H9 (cell line): ENCODE data around the gene C16orf74. TPM values are rescaled to one million over a fixed set of nuclear protein-coding genes. Genes with fewer than 3 reads are reported as not detected.

Source experiments
- DNase-seq: peaks from one replicate; pipeline ENCODE4 v3.0.0-alpha.2; 2017
- H2AFZ ChIP-seq: one replicate; pipeline ENCODE4 v1.6.1; 2013; ENCODE audit warnings: mild to moderate bottlenecking, low read length, control low read depth, moderate library complexity
- H2AK5ac ChIP-seq: 2 replicates; pipeline ENCODE4 v1.6.1; 2013; ENCODE audit warnings: low read length, control low read depth, mixed read lengths; ENCODE audit not compliant: insufficient read length
- H2BK120ac ChIP-seq: one replicate; pipeline ENCODE4 v1.6.1; 2013; ENCODE audit warnings: low read depth, mild to moderate bottlenecking, low read length, control low read depth, inconsistent platforms; ENCODE audit not compliant: poor library complexity, severe bottlenecking
- H2BK12ac ChIP-seq: 2 replicates; pipeline ENCODE4 v1.6.1; 2013; ENCODE audit warnings: low read length, control low read depth, mixed read lengths, low read depth; ENCODE audit not compliant: insufficient read length
- H2BK15ac ChIP-seq: 2 replicates; pipeline ENCODE4 v1.6.1; 2013; ENCODE audit warnings: low read depth, low read length, control low read depth
- H2BK20ac ChIP-seq: one replicate; pipeline ENCODE4 v1.6.1; 2013; ENCODE audit warnings: low read depth, mild to moderate bottlenecking, low read length, control low read depth, inconsistent platforms; ENCODE audit not compliant: poor library complexity, severe bottlenecking
- H2BK5ac ChIP-seq: 2 replicates; pipeline ENCODE4 v1.6.1; 2013; ENCODE audit warnings: low read length, control low read depth, mixed read lengths; ENCODE audit not compliant: insufficient read length
- H3K14ac ChIP-seq: 2 replicates; pipeline ENCODE4 v1.6.1; 2013; ENCODE audit warnings: low read length, control low read depth; ENCODE audit not compliant: insufficient read depth
- H3K18ac ChIP-seq: 2 replicates; pipeline ENCODE4 v1.6.1; 2013; ENCODE audit warnings: low read depth, mild to moderate bottlenecking, mixed read lengths, low read length, control low read depth; ENCODE audit not compliant: insufficient read length
- H3K23ac ChIP-seq: 2 replicates; pipeline ENCODE4 v1.6.1; 2013; ENCODE audit warnings: low read length, control low read depth, mixed read lengths, low read depth; ENCODE audit not compliant: insufficient read length
- H3K23me2 ChIP-seq: 2 replicates; pipeline ENCODE4 v1.6.1; 2013; ENCODE audit warnings: low read depth, mild to moderate bottlenecking, mixed read lengths, low read length, control low read depth; ENCODE audit not compliant: insufficient read length, poor library complexity, severe bottlenecking
- H3K27ac ChIP-seq: 2 replicates; pipeline ENCODE4 v1.5.1; 2013; ENCODE audit warnings: low read length, control low read depth, mixed read lengths, low read depth; ENCODE audit not compliant: insufficient read length
- H3K27me3 ChIP-seq: 2 replicates; pipeline ENCODE4 v1.6.1; 2013; ENCODE audit warnings: low read length, control low read depth, inconsistent platforms; ENCODE audit not compliant: insufficient read depth
- H3K4ac ChIP-seq: 2 replicates; pipeline ENCODE4 v1.6.1; 2013; ENCODE audit warnings: low read depth, mild to moderate bottlenecking, control low read depth, inconsistent platforms, low read length, moderate library complexity
- H3K4me1 ChIP-seq: 2 replicates; pipeline ENCODE4 v1.6.1; 2013; ENCODE audit warnings: low read length, control low read depth, inconsistent platforms; ENCODE audit not compliant: insufficient read depth
- H3K4me2 ChIP-seq: 2 replicates; pipeline ENCODE4 v1.6.1; 2013; ENCODE audit warnings: low read length, control low read depth, mixed read lengths; ENCODE audit not compliant: insufficient read length, insufficient read depth
- H3K56ac ChIP-seq: 2 replicates; pipeline ENCODE4 v1.6.1; 2013; ENCODE audit warnings: low read depth, mild to moderate bottlenecking, mixed read lengths, low read length, control low read depth; ENCODE audit not compliant: insufficient read length
- H3K79me1 ChIP-seq: 2 replicates; pipeline ENCODE4 v1.6.1; 2013; ENCODE audit warnings: low read depth, mild to moderate bottlenecking, moderate library complexity, low read length, control low read depth, inconsistent platforms; ENCODE audit not compliant: insufficient read depth, poor library complexity, severe bottlenecking
- H3K79me2 ChIP-seq: 2 replicates; pipeline ENCODE4 v1.6.1; 2013; ENCODE audit warnings: low read length, control low read depth, inconsistent platforms; ENCODE audit not compliant: insufficient read depth
- H3K9ac ChIP-seq: 2 replicates; pipeline ENCODE4 v1.6.1; 2013; ENCODE audit warnings: low read length, control low read depth, mixed read lengths; ENCODE audit not compliant: insufficient read length; ENCODE audit errors: extremely low read depth
- H3K9me3 ChIP-seq: one replicate; pipeline ENCODE4 v1.6.1; 2013; ENCODE audit warnings: low read depth, low read length, inconsistent platforms; ENCODE audit not compliant: control insufficient read depth
- H3T11ph ChIP-seq: one replicate; pipeline ENCODE4 v1.6.1; 2013; ENCODE audit warnings: mild to moderate bottlenecking, low read length, control low read depth, inconsistent platforms
- H4K20me1 ChIP-seq: one replicate; pipeline ENCODE4 v1.6.1; 2013; ENCODE audit not compliant: control insufficient read depth, insufficient read length, insufficient read depth
- H4K5ac ChIP-seq: 2 replicates; pipeline ENCODE4 v1.6.1; 2013; ENCODE audit warnings: low read depth, mild to moderate bottlenecking, mixed read lengths, low read length, control low read depth; ENCODE audit not compliant: insufficient read length
- H4K8ac ChIP-seq: replicated peaks from 2 replicates; pipeline ENCODE4 v1.6.1; 2013; ENCODE audit warnings: low read length, control low read depth, mixed read lengths, low read depth; ENCODE audit not compliant: insufficient read length
- H4K91ac ChIP-seq: 2 replicates; pipeline ENCODE4 v1.6.1; 2013; ENCODE audit warnings: low read depth, mild to moderate bottlenecking, moderate library complexity, mixed read lengths, low read length, control low read depth; ENCODE audit not compliant: insufficient read length
- H3K27ac Mint-ChIP-seq, 3 experiments: 2 replicates in 2 of 3; 3 replicates in 1 of 3; pipeline ENCODE4 v1.8.0; 2020 to 2021; ENCODE audit warnings: mixed read lengths in 3 of 3, mild to moderate bottlenecking in 1 of 3, moderate library complexity in 1 of 3
- H3K27me3 Mint-ChIP-seq: 2 replicates; pipeline ENCODE4 v1.8.0; 2021; ENCODE audit warnings: low read depth, mild to moderate bottlenecking, moderate library complexity, mixed read lengths
- H3K36me3 Mint-ChIP-seq, 3 experiments: 2 replicates in 2 of 3; 3 replicates in 1 of 3; pipeline ENCODE4 v1.8.0; 2020 to 2021; ENCODE audit warnings: low read depth in 3 of 3, mixed read lengths in 3 of 3; ENCODE audit not compliant: insufficient read depth in 1 of 3
- H3K4me1 Mint-ChIP-seq, 2 experiments: 2 replicates each; pipeline ENCODE4 v1.8.0; 2020; ENCODE audit warnings: mixed read lengths in 2 of 2
- H3K4me3 Mint-ChIP-seq, 2 experiments: 2 replicates in 1 of 2; 3 replicates in 1 of 2; pipeline ENCODE4 v1.8.0; 2020 to 2021; ENCODE audit warnings: mild to moderate bottlenecking in 2 of 2, mixed read lengths in 2 of 2, moderate library complexity in 1 of 2
- H3K9me3 Mint-ChIP-seq, 2 experiments: 2 replicates in 1 of 2; 3 replicates in 1 of 2; pipeline ENCODE4 v1.8.0; 2020; ENCODE audit warnings: mild to moderate bottlenecking in 2 of 2, mixed read lengths in 2 of 2, moderate library complexity in 1 of 2
- CTCF ChIP-seq: fragments of 200-600 bp; sonication (generic); conservative IDR thresholded peaks from 3 replicates; pipeline ENCODE4 v1.8.0; 2021; ENCODE audit warnings: antibody characterized with exemption, mild to moderate bottlenecking
- WGBS: extraction: QIAGEN DNeasy Blood & Tissue Kit; methylation state at CpG from one replicate; pipeline ENCODE4 v1.1.7; 2013; ENCODE audit warnings: missing lambda C conversion rate, low lambda C conversion rate, mixed read lengths; ENCODE audit not compliant: insufficient read length; ENCODE audit errors: extremely low coverage; 5-methylcytosine and 5-hydroxymethylcytosine counted together
- total RNA-seq: library from RNA; stranded (reverse); gene quantifications from 2 replicates; pipeline ENCODE4 v1.2.1, GENCODE V29; 2021

C16orf74 gene
- total RNA-seq, 1 experiment from 2014 or later, result 5.6 TPM

DNA sequence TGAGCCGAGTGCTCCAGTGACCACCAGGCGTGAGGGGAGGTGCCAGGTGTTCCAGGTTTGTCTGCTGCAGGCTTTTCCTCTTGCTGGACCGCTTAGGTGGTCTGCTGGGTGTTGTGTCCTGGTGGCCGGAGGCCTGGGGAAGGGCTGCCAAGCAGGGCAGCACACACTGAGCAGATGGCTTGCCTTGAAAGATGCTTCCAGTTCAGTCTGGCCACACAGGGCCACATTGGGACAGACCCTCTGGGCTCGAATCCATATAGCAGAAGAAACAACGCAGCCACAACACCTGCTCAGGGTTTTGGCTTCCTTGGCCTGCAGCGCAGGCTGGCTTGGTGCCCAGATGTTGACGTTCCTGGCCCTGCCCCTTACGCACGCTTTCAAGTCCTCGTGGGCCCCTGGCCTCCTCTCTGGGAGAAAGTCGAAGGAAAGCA lies 87.0 kb downstream of the C16orf74 start:
- peaks cover 4% of the 10 kb centered on the region in 2 experiments; a peak in 3 of 4 replicates for H3K4me1 Mint-ChIP-seq
- Histone ChIP-seq H3K79me2 (no peaks in the 10 kb centered on the region), H3T11ph (no peak overlapping the region), H3K56ac (no peak overlapping the region), H2BK20ac (no peak overlapping the region), H3K14ac (no peak overlapping the region), H4K91ac (no peak overlapping the region), H2AK5ac (no peak overlapping the region), H2AFZ (no peak overlapping the region), H3K9ac (no peak overlapping the region), H2BK15ac (no peak overlapping the region), H3K23me2 (no peaks in the 10 kb centered on the region), H2BK120ac (no peak overlapping the region), H2BK5ac (no peak overlapping the region), H3K18ac (no peak overlapping the region), H4K5ac (no peak overlapping the region), H3K27ac (no peak overlapping the region), H4K8ac (no peak overlapping the region), H3K4me2 (no peak overlapping the region), H3K27me3 (no peaks in the 10 kb centered on the region), H2BK12ac (no peak overlapping the region), H3K79me1 (no peaks in the 10 kb centered on the region), H4K20me1 (peaks cover 2% of the 10 kb centered on the region), H3K4ac (no peak overlapping the region), H3K23ac (no peak overlapping the region), H3K4me1 (no peaks in the 10 kb centered on the region), H3K9me3 (no peaks in the 10 kb centered on the region)
- no peaks in the 10 kb centered on the region; the same call in 1 of the 2 replicates for H3K27me3 Mint-ChIP-seq
- no peak for TF ChIP-seq CTCF
- WGBS, result no CpG with 5 or more reads among the region's 12 CpGs
- no peaks in the 10 kb centered on the region for H3K9me3 Mint-ChIP-seq
- H3K27ac Mint-ChIP-seq, result 0 out of 7 replicates have a peak overlapping the region, but pooled peaks of 1 of the 3 experiments have one; percentile 28
- peaks cover 59 to 92% (median 91%) of the 10 kb centered on the region in 3 experiments for H3K36me3 Mint-ChIP-seq
- H3K4me3 Mint-ChIP-seq, result no peak overlapping the region
- DNase-seq, result no peak
